ENCODE measurements around the gene NYAP2. TPM values are rescaled to one million over a fixed set of nuclear protein-coding genes. Genes with fewer than 3 reads are reported as not detected.

Gene NYAP2
- total RNA-seq, 4 donors from 2014 or later, result 0.14 TPM; not detected in 3

DNA sequence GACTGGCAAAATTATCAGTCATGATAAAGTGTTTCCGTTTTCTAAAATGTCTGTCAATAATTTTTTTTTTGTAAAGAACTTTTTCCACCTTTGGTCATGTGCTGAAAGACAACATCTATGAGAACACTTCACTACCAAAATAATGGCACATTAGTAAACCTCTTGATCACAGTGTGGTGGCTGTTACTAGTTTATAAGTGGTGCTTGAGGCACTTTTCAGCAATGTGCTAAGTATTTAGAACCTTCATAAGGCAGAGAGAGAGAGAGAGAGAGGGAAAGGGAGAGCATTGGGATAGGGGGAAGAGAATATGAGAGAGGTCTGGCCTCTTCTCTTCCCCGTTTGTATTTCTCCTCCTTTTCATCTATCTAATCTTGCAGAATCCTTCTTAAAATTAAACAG, 1.1 kb upstream of the NYAP2 start:
- intact Hi-C loops (cut with DNase I; ENCODE audit: low total_unique reads), result no loop called here
- WGBS, 2 donors (ENCODE audit: low coverage in 1 of 2), result 54 to 58% methylated on average over 2 of the region's 2 CpGs

DNA sequence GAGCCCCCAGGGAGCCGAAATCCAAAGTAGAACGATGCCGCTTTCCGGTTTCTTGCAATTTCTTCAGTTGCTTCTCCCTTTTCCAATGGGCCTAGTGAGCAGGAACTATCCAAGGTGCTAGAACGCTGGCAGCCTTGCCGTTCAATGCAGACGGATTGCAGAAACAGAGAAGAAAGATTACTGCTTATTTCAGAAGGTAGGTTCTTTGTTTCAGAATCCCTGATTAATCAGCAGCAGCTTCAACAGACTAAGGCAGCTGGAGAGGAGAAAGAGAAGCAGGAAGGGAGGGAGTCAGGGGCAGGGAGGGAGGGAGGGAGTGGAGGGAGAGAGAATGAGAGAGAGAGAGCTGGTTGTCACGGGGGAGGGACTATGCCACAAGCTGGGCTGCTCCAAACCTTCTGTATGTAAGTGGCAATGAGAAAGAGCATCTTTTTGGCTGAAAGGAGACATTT, 576 bp downstream of the NYAP2 start:
- in situ Hi-C loops (cut with MboI; ENCODE audit: low pct_ligation_motif_present in 1 of 4, low pct_unique_long_range_greater_than_20kb in 1 of 4, low sequenced_read_pairs in 3 of 4), result no loop called here
- TF ChIP-seq EP300 (IDR thresholded peaks at IDR 0.05; ENCODE audit: low read depth) (no peak), POLR2A (IDR thresholded peaks at IDR 0.05) (no peak), POLR2AphosphoS5 (IDR thresholded peaks at IDR 0.05) (no peak)
- TF ChIP-seq, protein P1, sequence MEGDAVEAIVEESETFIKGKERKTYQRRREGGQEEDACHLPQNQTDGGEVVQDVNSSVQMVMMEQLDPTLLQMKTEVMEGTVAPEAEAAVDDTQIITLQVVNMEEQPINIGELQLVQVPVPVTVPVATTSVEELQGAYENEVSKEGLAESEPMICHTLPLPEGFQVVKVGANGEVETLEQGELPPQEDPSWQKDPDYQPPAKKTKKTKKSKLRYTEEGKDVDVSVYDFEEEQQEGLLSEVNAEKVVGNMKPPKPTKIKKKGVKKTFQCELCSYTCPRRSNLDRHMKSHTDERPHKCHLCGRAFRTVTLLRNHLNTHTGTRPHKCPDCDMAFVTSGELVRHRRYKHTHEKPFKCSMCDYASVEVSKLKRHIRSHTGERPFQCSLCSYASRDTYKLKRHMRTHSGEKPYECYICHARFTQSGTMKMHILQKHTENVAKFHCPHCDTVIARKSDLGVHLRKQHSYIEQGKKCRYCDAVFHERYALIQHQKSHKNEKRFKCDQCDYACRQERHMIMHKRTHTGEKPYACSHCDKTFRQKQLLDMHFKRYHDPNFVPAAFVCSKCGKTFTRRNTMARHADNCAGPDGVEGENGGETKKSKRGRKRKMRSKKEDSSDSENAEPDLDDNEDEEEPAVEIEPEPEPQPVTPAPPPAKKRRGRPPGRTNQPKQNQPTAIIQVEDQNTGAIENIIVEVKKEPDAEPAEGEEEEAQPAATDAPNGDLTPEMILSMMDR (IDR thresholded peaks at IDR 0.05), result no peak
- Histone ChIP-seq H3K27me3 (no peaks in the 10 kb centered on the region), H3K9me3 (no peaks in the 10 kb centered on the region), H3K4me1 (no peaks in the 10 kb centered on the region), H3K4me3 (no peak overlapping the region), H3K27ac (no peak overlapping the region), H3K36me3 (no peaks in the 10 kb centered on the region)
- 26 to 32% methylated on average over 8 of the region's 8 CpGs for WGBS, 2 donors (ENCODE audit: low coverage in 1 of 2)
- DNase-seq, result no peak
- intact Hi-C loops (cut with DNase I; ENCODE audit: low total_unique reads), result no loop called here

More for the DNA sequence above, 1.1 kb upstream of the NYAP2 start:
- TF ChIP-seq, protein P1 (IDR thresholded peaks at IDR 0.05), result no peak
- TF ChIP-seq POLR2AphosphoS5 (IDR thresholded peaks at IDR 0.05) (no peak), EP300 (IDR thresholded peaks at IDR 0.05; ENCODE audit: low read depth) (no peak), POLR2A (IDR thresholded peaks at IDR 0.05) (no peak)
- DNase-seq, result no peak
- in situ Hi-C loops (cut with MboI; ENCODE audit: low pct_ligation_motif_present in 1 of 4, low pct_unique_long_range_greater_than_20kb in 1 of 4, low sequenced_read_pairs in 3 of 4), result no loop called here
- no peaks in the 10 kb centered on the region for H3K27me3 ChIP-seq
- H3K27ac ChIP-seq, result no peak overlapping the region
- H3K4me1 ChIP-seq, result no peaks in the 10 kb centered on the region
- H3K9me3 ChIP-seq, result no peaks in the 10 kb centered on the region
- H3K4me3 ChIP-seq, result no peak overlapping the region
- no peaks in the 10 kb centered on the region for H3K36me3 ChIP-seq

DNA sequence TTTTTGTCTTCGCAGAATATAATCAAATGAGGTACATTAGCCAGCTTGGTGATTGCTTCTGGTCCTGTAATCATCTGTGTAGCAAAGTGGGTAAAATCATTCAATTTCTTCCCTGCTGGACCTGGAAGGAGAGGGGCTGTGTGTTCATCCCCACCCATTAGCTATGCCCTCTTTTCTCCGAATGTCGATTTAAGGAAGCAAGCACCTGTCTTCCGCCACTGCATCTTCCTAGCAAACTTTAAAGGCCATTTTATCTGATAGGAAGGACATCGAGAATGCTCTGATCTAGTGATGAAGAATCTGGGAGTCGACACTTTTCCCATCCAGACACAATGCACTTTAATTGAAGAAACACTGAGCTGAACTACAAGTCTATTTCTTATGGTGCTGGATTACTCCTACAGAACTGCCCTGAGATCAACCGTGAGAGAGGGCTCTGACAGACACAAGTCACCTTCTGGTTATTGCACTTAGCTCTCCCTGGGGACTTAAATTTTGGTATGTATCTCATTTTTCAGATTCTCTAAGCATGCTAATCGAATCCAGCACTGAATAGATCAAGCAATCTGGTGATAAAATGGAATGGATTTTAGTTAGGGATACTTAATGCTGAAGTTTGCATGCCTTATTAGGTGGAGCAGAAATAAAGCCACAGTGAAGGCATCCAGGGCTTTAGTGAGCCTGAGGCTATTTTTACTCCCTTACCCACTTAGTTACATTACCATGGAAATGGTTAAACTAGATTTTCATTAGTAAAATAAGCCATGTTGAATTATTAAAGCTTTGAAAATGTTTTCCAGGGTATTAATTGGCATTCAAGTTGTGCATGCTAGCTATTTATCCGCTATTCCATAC, 1.3 kb downstream of the NYAP2 start:
- TF ChIP-seq, protein P1 (IDR thresholded peaks at IDR 0.05), result no peak
- TF ChIP-seq POLR2A (IDR thresholded peaks at IDR 0.05), result no peak
- no peak for TF ChIP-seq EP300 (IDR thresholded peaks at IDR 0.05; ENCODE audit: low read depth)
- TF ChIP-seq POLR2AphosphoS5 (IDR thresholded peaks at IDR 0.05), result no peak
- Histone ChIP-seq H3K27ac (no peak overlapping the region), H3K4me1 (no peaks in the 10 kb centered on the region), H3K4me3 (no peak overlapping the region), H3K36me3 (no peaks in the 10 kb centered on the region), H3K9me3 (no peaks in the 10 kb centered on the region), H3K27me3 (no peaks in the 10 kb centered on the region)
- intact Hi-C loops (cut with DNase I; ENCODE audit: low total_unique reads) (no loop called here), in situ Hi-C loops (cut with MboI; ENCODE audit: low pct_ligation_motif_present in 1 of 4, low pct_unique_long_range_greater_than_20kb in 1 of 4, low sequenced_read_pairs in 3 of 4) (no loop called here)
- DNase-seq, result no peak
- 75 to 83% methylated on average over 5 to 9 of the region's 9 CpGs for WGBS, 2 donors (ENCODE audit: low coverage in 1 of 2)

DNA sequence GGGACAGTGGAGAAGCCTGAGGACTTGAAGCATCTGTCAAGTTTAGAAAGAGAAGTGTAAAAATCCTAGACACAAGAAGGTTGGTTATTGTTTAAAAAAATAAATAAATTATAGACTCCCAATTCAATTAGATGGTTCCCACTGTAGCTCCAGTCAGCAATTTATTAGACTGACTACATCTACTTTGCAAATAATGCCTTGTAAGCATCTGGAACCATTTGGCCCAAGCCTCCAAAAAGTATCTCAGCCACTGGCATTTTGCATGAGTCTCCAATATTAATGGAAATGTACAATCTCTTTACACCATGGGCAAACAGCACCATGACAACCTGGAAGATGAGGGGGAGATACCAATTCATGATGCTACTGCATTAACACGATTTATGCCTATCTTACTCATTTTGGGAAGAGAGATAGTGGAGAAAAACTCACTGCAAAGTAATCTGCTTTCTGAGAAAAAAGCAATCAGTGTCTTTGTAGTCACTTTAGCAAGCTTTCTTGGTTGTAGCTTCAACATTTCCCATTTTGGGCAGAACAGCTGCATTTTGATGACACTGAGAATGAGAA, 2.8 kb downstream of the NYAP2 start:
- no peak overlapping the region for H3K4me3 ChIP-seq
- TF ChIP-seq, protein P1 (IDR thresholded peaks at IDR 0.05), result no peak
- no peak for TF ChIP-seq POLR2AphosphoS5 (IDR thresholded peaks at IDR 0.05)
- TF ChIP-seq POLR2A (IDR thresholded peaks at IDR 0.05), result no peak
- in situ Hi-C loops (cut with MboI; ENCODE audit: low pct_ligation_motif_present in 1 of 4, low pct_unique_long_range_greater_than_20kb in 1 of 4, low sequenced_read_pairs in 3 of 4), result no loop called here
- intact Hi-C loops (cut with DNase I; ENCODE audit: low total_unique reads), result no loop called here
- WGBS, 2 donors (ENCODE audit: low coverage in 1 of 2), result 32 to 38% methylated on average over 1 of the region's 1 CpG
- H3K27me3 ChIP-seq, result no peaks in the 10 kb centered on the region
- no peaks in the 10 kb centered on the region for H3K9me3 ChIP-seq
- H3K4me1 ChIP-seq, result no peaks in the 10 kb centered on the region
- no peaks in the 10 kb centered on the region for H3K36me3 ChIP-seq
- no peak overlapping the region for H3K27ac ChIP-seq
- no peak for DNase-seq

Data from transverse colon (tissue), 4 donors.